GM18868 (cell line): ENCODE results near the gene SLCO3A1.
"Not testable (repeated sequence)": the region's sequence is repeated elsewhere in the genome, so short reads cannot be mapped to it uniquely, and the experiment has no call there.

Experiments used
- ATAC-seq: cut with Tn5 transposase; IDR thresholded peaks from one replicate; pipeline ENCODE4 v1.9.1; 2021; ENCODE audit warnings: mild to moderate bottlenecking, moderate library complexity; ENCODE audit not compliant: unreplicated experiment

The SLCO3A1 gene

DNA sequence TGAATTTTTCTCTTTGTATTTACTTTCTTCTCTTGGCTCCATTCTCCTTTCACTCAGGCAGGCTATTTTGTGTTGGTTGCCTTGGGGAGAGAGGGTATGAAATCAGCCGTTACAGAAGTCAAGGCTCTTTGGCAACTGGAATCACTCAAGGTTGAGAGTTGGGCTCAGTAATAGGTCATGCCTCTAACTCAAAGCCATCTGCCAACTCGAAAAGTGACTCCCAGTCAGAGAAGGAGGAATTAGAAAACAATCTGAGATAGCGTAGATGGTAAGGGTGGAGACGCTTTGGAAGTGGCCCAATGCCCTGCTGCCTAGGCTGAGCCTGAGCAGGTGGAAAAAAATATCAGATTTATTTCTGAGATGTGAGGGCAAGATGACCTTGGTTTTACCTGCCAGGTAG lies 334.5 kb downstream of the SLCO3A1 start:
- no peak for ATAC-seq

DNA sequence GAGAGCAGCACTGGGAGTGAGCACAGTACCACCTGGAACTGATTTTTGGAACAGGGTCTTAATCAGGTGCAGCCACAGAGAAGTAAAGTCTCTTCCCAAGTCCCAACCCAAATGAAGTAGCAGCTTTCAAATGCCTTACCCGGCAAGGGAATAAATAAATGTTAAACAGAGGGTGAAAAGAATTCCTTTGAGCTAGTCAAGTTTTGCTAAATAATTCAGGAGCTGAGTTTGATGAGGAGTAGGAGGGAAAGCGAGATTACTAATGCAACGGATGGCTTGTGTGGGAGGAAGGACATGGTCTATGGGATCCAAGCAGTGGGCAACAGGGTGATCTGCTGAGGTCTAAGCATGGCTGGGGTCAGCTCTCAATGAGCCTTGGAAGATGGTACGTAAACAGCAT lies 335.7 kb downstream of the SLCO3A1 start:
- ATAC-seq, result no peak

DNA sequence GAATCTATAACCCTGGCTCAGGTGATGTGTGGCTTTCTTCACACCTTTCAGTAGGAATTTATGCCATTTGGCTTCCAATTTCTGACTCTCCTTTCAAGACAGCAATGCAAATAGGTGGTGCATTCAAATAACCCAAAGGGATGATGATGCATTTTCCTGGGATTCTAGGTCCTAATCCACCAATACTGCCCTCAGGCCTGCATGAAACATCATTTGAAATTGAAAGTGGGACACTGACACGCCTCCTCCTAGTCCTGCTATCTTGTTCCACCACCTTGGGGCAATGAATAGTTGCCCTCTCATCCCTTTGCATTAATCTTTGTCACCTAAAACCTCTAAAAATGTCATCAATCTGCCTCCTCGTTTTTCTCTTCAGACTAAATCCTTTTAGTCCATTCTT lies 341.7 kb downstream of the SLCO3A1 start:
- ATAC-seq, result no peak

DNA sequence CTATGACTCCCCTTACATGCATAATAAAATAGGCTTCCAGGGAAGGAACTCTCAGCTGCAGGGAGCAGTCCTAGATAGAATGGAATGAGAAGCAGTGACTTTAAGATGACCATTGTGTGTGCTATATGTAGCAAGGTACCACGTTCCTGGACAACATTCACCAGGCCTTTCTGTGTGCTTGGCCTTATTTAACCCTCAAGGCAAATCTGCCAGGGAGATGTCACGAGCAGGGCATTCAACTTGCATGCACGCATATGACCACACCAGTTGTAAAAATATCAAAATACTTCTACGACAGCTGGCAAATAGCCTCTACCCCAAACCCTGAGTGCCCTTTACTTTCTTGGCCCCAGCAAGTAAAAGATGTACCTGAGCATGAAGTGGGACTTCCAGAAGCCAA lies 342.8 kb downstream of the SLCO3A1 start:
- no peak for ATAC-seq

DNA sequence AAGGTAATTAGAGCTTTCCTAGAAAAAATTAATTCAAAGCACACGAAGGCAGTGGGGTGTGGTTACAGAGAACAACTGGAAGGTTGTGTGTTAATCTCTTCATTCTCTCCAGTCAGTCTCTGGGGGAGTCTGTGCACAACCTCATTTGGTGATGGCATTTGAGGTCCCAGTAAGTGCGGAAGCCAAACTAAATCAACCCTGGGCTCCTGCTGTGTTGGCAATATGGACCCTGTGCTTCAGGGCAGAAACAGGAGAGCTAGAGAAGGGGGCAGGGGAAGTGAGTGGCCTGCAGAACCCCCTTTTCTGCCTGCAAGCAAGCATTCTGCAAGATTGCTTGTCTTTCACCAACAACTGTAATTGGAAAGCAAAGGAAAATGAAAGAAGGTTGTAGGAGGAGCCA lies 344.2 kb downstream of the SLCO3A1 start:
- ATAC-seq, result no peak

DNA sequence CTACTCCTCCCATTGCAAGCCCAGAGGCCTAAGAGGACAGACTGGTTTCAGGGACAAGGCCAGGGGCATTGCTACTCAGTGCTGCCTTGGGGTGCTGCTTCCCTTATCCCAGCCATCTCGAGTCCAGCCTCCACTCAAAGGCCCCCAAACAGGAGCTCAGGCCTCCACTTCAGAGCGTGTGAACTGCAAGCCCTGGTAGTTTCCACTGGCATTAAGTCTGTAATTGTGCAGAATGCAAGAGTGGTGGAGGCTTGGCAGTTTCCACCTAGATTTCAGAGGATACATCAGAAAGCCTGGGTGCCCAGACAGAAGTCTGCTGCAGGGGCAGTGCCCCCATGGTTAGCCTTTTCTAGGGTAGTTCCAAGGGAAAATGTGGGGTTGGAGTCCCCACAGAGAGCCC lies 347.4 kb downstream of the SLCO3A1 start:
- no peak for ATAC-seq

DNA sequence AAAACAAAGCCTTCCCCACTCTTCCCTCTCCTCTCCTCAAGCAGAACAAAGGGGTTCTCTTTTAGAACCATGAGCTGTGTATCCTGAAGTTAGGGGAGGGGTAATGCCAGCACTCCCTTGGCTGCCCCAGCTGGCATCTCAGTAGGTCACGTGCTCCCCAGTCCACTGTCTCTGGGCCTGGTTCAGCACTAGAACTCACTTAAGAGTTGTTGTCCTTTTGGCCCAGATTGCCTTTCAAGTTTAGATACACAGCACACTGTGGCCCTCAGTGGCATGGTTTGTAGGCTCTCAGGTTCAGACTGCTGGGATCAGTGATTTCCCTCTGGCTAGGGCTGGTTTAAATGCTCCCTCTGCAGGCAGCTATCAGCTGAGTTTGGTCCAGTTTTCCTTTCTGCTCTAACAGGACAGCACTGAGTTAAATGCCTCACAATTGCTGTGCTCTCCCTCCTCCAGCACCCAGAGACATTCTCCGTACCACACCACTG lies 351.8 kb downstream of the SLCO3A1 start:
- no peak for ATAC-seq

DNA sequence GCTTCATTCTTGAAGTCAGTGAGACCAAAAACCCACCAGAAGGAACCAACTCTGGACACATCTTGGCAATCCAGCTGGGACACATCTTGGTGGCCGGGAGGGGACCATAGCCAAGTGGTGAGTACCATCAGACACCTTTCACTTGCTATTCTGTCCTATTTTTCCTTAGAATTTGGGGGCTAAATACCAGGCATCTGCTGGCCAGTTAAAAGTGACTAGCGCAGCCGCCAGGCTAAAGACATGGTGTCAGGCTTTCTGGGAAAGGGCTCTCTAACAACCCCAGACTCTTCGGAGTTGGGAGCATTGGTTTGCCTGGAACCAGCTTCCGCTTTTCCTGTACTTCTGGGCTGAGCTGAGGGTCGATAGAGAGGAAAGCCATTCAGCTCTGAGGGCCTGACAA lies 354.1 kb downstream of the SLCO3A1 start:
- not testable (repeated sequence) for ATAC-seq
